IPS-11a (cell line): Measurements from ENCODE around the gene SH3D19.

Source experiments
- H3K4me3 ChIP-seq: one replicate; pipeline ENCODE4 v1.5.1; 2013; ENCODE audit warnings: low read depth, low read length, control low read depth

The SH3D19 gene

DNA sequence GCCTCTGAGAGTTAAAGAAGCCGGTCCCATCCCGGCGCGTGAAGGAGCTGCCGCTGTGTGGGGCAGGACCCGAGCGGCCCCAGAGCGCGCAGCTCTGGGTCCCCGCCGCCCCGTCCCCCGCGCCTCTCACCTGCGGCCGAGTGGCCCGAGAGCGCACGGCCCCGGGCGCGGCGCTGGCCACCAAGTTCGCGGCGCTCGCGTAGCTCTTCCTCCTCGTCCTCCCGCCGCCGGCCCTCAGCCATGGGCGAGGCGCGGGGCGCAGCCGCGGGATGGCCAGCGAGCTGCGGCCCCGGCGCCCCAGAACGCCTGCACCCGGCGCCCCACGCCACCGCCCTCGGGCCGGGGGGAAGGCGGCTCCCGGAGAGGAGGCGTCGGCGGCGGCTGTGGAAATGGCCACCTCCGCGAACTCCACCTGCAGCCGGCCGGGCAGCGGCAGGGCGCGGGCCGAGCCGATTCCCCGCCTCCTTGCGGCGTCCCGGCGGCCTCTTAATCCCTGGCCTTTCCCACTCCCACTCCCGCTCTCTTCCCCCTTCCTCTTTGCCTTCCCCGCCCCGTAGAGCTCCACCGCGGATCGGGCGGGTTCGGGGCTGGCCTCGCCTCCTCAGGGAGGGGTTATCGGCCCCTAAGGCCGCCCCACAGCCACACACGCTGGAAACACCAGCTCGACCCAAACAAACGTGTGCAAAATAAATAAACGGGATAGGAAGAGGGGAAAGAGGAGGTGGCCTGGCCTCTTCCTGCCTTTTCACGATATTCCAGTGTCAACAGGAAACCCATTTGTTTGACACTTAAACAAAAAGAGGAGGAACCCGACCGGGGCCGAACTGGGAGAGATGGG lies at the start of gene SH3D19:
Gene SH3D19, minus strand, starts transcription at position 495 of the 838 bp plus-strand sequence. Its CDS starts 253 bp downstream, at position 242.
- peak within 1 kb of the TSS; percentile 67 for H3K4me3 ChIP-seq

DNA sequence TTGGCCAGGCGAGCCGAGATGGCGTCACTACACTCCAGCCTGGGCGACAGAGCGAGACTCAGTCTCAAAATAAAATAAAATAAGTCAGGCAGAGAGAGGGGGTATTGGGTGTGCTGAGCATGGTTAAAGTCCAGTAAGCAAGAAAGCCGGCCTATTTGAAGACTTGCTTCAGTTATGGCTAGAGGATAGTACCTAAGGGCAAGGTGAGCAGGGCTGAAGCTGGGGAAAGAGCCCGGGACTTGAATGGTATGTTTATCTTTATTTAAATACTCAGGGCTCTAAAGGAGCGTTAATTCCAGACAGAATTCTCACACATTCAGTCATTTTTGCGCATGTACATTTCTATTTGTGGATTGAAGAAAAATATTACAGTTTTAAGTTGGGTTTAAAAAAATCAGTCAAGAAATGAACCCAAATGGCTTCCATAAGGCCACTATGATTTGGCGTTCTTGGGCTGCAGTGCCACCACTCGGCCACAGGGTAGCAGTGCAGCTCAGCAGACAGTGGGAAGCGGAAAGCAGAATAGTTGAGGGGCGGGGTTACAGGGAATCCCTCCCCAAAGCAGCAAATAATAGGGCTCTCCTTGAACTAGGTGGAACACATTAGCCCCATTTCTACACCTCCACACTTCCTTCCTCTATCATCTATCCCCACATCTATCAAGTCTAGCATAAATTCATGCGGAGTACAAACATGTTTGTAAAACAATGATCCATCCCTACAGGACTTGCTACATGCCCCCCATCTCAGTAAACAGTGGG lies 37.2 kb upstream of the SH3D19 start:
- H3K4me3 ChIP-seq: no peak overlapping the region

GRCh38 chr4:151361966-151362365 lies 36.6 kb upstream of the SH3D19 start:
- no peak overlapping the region for H3K4me3 ChIP-seq

GRCh38 chr4:151361126-151361525 lies 35.7 kb upstream of the SH3D19 start:
- H3K4me3 ChIP-seq: no peak overlapping the region

DNA sequence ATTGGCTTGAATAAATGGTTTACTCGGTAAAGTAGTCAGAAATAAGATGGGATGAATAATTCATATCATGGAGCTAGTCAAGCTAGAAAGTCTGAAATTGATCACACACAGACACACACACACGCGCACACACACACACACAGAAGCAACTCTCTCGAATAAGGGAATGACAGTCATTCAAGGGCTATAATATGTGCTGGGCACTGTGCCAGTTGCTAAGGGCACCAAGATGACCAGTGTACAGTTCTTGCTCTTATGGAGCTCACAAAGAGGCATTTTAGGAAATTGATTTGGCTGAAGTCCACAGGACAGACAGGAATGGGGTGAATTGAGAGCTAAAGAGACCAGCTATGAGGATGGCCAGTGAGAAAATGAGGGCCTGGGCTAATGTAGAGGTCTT lies 34.2 kb upstream of the SH3D19 start:
- no peak overlapping the region for H3K4me3 ChIP-seq

DNA sequence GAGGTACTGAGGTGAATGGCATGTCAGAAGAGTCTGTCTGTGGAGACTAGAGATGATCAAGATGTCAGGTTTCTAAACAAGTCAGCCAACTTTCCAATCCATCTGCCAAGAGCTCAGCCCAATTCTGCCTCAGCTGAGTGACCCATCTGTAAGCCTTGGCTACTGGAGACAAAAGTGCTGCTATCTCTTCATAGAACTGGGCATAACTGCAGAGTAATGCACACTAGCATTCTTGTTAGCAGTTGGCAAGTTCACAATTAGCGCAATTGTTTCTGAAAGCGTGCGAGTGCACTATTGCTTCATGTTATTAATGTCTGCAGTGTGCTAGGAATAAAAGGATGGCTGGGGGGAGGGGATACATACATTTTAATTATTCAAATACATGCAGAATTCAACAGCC lies 32.9 kb upstream of the SH3D19 start:
- no peak overlapping the region for H3K4me3 ChIP-seq

DNA sequence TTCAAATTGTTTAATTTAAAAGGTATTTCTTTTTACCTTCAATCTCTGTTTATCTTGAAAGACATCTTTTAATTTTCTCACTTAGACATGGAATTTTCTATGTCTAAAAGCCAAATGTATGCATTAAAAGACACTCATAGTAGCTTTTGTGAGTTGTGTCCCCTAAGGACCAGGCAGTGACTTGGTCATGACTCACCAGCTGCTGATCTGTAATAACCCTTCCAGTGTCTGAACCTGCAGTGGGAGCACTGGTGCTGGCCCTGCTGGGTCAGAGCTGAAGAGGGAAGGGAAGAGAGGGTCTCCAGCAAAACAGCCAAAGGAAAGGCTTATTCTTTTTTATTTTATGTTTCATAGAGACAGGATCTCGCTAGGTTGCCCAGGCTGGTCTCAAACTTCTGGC lies 31.1 kb upstream of the SH3D19 start:
- H3K4me3 ChIP-seq: no peak overlapping the region

- no peak overlapping the region for H3K4me3 ChIP-seq
Measured at GRCh38 chr4:151355155-151355554, 29.8 kb upstream of the SH3D19 start.

DNA sequence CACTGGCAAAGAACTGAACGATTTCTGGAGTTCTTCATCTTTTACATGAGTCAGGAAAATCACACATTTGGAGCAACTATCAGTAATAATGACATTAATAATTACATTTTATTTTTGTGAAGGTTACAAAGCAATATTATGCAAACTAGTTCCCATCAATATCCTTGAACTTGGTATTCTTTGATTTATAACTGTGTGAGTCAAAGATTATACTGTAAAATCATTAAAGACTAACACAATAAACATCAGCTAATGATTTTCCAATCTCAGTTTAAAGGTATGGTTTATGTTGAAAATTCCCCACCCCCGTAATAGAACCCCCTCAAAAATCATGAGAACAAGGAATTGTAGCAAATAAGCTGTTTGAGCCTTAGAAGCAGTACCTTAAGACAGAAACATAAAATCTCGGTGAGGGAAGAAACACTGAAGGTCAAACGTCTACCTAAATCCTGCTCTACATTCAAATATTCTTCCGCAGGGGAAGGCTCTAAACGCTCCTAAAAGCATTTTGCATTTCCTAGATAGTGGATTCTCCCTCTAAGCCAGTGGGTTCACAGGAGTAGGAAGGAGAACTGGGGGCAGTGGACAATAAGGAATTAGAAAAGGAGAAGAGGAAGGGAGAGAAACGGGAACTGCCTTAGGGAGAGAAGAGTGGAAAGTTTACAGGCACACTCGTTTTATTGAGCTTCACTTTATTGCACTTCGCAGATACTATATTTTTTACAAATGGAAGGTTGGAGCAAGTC lies 22.3 kb upstream of the SH3D19 start:
- no peak overlapping the region for H3K4me3 ChIP-seq

- H3K4me3 ChIP-seq: no peak overlapping the region
Measured at GRCh38 chr4:151344948-151345347, 19.5 kb upstream of the SH3D19 start.

DNA sequence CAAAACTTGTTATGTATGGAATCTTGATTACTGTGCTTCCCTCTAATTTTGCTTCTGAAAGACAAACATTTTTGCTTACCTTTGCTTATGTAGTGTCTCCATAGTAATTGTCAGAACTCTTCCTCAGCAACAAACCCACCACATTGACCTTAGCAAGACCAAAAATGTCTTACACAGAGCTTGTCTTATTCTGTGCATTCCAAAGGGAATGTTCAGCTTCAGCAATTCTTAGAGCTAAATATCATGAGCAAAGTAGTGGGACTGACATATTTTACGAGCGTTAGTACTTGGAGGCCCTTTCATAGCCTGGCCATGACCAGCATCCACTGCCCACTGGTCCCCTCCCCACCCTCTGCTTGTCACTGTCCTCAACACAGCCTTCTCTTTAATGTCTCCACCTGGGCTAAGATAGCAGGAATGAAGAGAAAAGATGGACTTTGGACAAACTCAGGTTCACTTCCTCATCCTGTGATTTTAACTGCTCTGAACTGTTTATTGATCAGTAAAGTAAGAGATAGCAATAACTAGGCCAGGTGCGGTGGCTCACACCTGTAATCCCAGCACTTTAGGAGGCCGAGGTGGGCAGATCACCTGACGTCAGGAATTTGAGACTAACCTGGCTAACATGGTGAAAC lies 15.5 kb upstream of the SH3D19 start:
- H3K4me3 ChIP-seq: no peak overlapping the region

GRCh38 chr4:151339467-151339866 lies 14.1 kb upstream of the SH3D19 start:
- H3K4me3 ChIP-seq: no peak overlapping the region

DNA sequence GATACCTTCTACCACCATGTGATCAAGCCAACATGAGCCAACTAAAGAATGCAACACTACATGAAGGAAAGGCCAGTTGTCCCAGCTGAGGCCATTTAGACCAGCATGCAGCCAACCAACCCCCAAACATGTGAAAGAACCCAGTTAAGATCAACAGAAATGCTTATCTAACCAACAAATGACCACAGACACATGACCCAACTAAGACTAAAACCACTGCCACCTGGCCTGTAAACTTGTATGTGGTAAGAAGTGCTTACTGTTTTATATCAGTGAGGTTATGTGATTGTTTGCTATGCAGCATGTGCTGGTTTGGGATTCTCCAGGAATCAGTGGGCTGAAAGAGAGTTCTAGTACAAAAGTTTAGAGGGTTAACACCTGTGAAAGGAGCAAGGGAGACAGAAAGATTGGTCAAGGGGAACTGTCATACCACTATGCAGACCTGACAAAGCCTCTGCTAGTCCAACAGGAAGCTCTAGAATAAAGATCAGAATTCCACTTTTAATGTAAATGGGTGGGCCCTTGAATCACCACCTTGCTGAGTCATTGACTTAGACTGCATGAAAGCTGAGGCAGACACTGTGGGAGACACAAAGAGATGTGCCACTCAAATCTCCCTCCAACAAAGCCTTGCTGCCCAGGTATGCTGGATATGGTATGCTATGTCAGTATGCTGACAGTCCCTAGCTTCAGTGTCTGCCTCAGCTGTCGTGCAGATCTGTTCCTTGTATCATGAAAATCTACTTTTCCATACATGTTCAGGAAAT lies 6.1 kb upstream of the SH3D19 start:
- no peak overlapping the region for H3K4me3 ChIP-seq

DNA sequence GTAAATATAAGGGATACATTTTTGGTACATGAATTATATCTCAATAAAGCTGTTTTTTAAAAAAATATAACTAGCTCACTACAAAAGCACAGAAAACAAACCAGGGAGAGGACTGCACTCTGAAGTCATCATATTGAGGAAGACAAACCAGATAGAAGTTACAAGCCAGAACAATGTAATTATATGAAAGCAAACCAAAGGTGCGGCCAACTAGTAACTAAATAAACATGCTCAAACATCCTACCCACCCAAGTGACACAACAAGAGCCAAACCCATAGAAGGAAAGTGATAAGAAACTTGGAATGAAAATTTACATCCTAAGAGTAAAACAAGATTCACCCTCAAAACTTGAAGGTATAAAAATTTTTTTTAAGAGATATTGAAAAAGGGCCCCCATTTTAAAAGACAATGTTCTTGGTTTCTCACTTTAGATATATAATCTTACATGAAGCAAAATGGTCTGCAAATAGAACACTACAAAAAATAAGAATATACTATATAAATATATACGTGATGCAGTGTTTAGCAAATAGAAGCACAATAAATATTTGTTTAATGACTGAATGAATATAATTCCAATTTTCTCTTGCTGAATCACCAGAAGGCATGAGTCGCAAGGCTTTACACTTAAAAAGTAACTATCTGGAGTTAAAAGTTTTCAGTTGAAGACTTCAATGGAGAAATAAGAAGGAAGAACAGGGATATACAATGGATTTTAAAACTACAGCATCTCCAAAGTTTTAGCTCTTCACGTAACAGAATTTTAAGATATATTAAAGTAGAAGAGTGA lies 4.0 kb upstream of the SH3D19 start:
- H3K4me3 ChIP-seq: no peak overlapping the region

DNA sequence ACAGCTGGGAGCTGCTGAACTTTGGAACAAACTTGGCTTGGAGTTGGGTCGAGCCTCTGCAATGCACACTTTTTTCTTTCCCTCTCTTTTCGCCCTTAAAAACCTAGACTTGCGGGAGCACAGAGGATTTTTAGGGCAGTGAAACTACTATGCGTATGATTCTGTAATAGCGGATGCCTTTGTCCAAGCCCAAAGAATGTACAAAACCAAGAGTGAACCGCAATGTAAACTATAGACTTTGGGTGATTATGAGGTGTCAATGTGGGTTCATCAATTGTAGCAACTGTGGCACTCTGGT lies 493 bp upstream of the SH3D19 start:
- peak overlapping the region; percentile 67 for H3K4me3 ChIP-seq

GRCh38 chr4:151324752-151325110 lies 674 bp downstream of the SH3D19 start:
- H3K4me3 ChIP-seq: peak overlapping the region; percentile 67

GRCh38 chr4:151324124-151324751 lies 1.2 kb downstream of the SH3D19 start:
- peak overlapping the region; percentile 67 for H3K4me3 ChIP-seq

DNA sequence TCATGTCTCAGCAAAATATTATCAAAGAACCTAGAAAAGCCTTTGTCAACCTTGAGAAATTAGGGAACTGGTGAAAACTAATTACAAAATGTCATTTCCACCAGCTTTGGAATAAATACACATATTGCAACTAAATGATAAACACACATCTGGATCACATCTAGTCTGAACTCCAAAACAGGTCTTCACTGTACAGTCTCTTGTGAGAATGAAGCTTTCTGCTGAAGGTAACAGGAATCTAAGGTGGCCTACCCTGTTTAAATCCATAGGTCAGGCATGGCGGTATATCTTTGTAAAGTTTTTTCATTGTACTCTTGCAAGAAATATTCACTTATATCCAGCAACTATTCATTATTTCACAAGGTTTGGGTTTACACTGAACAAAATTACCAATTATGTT lies 1.7 kb downstream of the SH3D19 start:
- peak overlapping the region; percentile 67 for H3K4me3 ChIP-seq

DNA sequence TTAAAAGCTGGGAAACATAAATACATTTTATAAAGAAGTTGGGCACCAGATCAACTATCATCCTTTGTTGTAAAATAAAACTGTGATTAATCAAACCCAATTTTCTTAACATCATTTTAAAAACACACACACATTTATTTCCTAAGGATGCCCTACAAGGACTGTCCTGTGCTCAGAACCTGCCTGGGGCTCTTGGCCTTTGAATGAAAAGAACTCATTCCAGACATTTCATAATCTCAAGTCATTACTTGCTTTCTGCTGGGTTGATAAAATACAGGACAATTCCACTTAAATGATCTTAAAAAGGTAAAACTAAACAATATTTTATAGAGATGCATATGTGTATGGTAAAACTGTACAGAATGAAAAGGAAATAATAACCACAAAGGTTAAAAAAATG lies 2.8 kb downstream of the SH3D19 start:
- H3K4me3 ChIP-seq: no peak overlapping the region
